ENCODE results near the gene RBM3. TPM values are rescaled to one million over a fixed set of nuclear protein-coding genes. Genes with fewer than 3 reads are reported as not detected.
A peak's percentile ranks its signal among the peaks of the same experiment; 100 is the strongest.

The RBM3 gene
- total and polyA plus RNA-seq, 8 donors, result 82.3 to 454 (median 374) TPM

DNA sequence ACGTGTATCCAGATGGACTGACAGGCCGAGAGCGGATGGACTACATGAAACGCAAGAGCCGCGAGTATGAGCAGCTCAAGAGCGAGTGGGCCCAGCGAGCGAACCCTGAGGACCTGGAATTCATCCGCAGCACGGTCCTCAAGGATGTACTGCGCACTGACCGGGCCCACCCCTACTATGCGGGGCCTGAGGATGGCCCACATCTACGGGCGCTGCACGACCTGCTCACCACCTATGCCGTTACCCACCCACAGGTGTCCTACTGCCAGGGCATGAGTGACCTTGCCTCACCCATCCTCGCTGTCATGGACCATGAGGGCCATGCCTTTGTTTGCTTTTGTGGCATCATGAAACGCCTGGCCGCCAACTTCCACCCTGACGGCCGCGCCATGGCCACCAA, 14.6 kb upstream of the RBM3 start:
- ATAC-seq (no peak), DNase-seq (no peak)
- Histone ChIP-seq H3K27ac (no peak overlapping the region), H3K36me3 (peaks cover 0 to 45% of the 10 kb centered on the region in 2 donors), H3K4me1 (no peaks in the 10 kb centered on the region), H3K4me3 (no peak overlapping the region), H3K9me3 (no peaks in the 10 kb centered on the region), H3K27me3 (no peaks in the 10 kb centered on the region)
- intact Hi-C loops (cut with DNase I), result no loop called here
- TF ChIP-seq, protein P1, sequence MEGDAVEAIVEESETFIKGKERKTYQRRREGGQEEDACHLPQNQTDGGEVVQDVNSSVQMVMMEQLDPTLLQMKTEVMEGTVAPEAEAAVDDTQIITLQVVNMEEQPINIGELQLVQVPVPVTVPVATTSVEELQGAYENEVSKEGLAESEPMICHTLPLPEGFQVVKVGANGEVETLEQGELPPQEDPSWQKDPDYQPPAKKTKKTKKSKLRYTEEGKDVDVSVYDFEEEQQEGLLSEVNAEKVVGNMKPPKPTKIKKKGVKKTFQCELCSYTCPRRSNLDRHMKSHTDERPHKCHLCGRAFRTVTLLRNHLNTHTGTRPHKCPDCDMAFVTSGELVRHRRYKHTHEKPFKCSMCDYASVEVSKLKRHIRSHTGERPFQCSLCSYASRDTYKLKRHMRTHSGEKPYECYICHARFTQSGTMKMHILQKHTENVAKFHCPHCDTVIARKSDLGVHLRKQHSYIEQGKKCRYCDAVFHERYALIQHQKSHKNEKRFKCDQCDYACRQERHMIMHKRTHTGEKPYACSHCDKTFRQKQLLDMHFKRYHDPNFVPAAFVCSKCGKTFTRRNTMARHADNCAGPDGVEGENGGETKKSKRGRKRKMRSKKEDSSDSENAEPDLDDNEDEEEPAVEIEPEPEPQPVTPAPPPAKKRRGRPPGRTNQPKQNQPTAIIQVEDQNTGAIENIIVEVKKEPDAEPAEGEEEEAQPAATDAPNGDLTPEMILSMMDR (IDR thresholded peaks at IDR 0.05), result no peak

DNA sequence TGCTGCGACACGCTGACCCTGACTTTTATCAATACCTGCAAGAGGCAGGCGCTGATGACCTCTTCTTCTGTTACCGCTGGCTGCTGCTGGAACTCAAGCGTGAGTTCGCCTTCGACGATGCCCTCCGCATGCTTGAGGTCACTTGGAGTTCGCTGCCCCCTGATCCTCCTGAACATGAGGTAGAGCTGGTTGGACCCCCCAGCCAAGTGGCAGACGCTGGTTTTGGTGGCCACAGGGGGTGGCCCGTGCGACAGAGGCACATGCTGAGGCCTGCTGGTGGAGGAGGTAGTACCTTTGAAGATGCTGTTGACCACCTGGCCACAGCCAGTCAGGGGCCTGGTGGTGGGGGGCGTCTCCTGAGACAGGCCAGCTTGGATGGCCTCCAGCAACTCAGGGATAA, 14.2 kb upstream of the RBM3 start:
- TF ChIP-seq, protein P1 (IDR thresholded peaks at IDR 0.05), result no peak
- H3K4me1 ChIP-seq, result no peaks in the 10 kb centered on the region
- ATAC-seq (no peak), DNase-seq (no peak)
- intact Hi-C loops (cut with DNase I), result no loop called here
- H3K4me3 ChIP-seq, result no peak overlapping the region
- H3K27ac ChIP-seq, result no peak overlapping the region
- no peaks in the 10 kb centered on the region for H3K9me3 ChIP-seq
- H3K27me3 ChIP-seq, result no peaks in the 10 kb centered on the region
- peaks cover 0 to 45% of the 10 kb centered on the region in 2 donors for H3K36me3 ChIP-seq

DNA sequence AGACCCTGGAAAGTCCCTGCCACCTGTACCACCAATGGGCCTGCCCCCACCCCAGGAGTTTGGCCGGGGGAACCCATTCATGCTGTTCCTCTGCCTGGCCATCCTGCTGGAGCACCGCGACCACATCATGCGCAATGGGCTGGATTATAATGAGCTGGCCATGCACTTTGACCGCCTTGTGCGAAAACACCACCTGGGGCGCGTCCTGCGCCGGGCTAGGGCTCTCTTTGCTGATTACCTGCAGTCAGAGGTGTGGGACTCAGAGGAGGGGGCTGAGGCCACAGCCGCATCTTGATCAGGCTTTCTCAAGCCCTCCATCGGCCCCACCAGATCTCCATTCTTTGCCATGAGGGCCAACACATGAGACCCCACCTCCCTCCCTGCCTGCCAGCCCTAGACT, 13.6 kb upstream of the RBM3 start:
- Histone ChIP-seq H3K4me1 (no peaks in the 10 kb centered on the region), H3K27ac (no peak overlapping the region), H3K9me3 (no peaks in the 10 kb centered on the region), H3K27me3 (no peaks in the 10 kb centered on the region), H3K36me3 (peaks cover 0 to 38% of the 10 kb centered on the region in 2 donors), H3K4me3 (no peak overlapping the region)
- DNase-seq (no peak), ATAC-seq (no peak)
- TF ChIP-seq, protein P1 (IDR thresholded peaks at IDR 0.05), result no peak
- intact Hi-C loops (cut with DNase I), result no loop called here

DNA sequence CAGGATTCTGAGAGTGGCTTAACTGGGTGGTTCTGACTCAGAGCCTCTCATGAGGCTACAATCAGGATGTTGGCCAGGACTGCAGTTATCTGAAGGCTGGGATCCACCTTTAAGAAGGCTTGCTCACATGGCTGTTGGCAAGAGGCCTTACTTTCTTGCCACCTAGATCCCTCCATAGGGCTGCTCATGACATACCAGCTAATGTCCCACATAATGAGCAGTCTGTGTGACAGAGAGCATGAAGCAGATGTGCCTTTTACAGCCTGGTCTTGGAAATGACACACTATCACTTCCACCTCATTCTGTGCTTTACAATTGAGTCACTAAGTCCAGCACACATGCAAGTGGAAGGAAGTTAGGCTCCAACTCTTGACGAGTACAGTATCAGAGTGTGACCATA, 4.3 kb upstream of the RBM3 start:
- Histone ChIP-seq H3K27ac (no peak overlapping the region), H3K4me1 (no peaks in the 10 kb centered on the region), H3K4me3 (no peak overlapping the region), H3K36me3 (no peaks in the 10 kb centered on the region), H3K9me3 (no peaks in the 10 kb centered on the region), H3K27me3 (no peaks in the 10 kb centered on the region)
- DNase-seq (no peak), ATAC-seq (no peak)
- intact Hi-C loops (cut with DNase I), result no loop called here
- TF ChIP-seq, protein P1 (IDR thresholded peaks at IDR 0.05), result no peak

DNA sequence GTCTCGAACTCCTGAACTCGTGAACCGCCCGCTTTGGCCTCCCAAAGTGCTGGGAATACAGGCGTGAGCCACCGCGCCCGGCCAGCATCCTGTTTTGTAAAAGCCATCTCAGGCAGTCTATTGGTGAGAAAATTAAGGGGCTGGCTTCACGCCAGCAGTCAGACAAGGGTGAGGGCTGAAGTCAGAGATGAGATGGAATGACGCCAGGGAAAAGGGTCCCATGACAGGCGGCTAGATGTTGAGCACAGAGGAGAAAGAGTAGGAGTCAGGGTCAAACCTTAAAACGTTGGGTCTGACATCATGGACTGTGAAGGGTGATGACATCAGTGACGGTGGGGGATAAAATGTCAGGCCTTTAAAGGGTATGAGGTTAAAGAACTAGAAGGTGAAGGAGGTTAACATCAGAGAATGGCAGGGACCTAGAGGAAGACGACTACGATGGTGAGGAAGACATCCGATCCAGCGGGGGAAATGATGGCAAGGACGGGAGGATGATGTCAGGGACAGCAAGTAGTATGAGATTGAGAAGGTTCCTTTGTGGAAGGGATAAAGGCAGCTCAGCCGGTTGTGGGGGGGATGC, 504 bp upstream of the RBM3 start:
- ATAC-seq (no peak), DNase-seq (peak in 2 of 4 donors; percentile 36 to 51)
- peak overlapping the region; percentile 98 for H3K27ac ChIP-seq
- TF ChIP-seq, protein P1 (IDR thresholded peaks at IDR 0.05), result no peak
- intact Hi-C loops (cut with DNase I), result no loop called here
- peak overlapping the region; percentile 62 to 64 for H3K4me3 ChIP-seq
- peaks cover 0 to 37% of the 10 kb centered on the region in 2 donors for H3K36me3 ChIP-seq
- no peaks in the 10 kb centered on the region for H3K27me3 ChIP-seq
- no peaks in the 10 kb centered on the region for H3K9me3 ChIP-seq
- H3K4me1 ChIP-seq, result peaks cover 0 to 26% of the 10 kb centered on the region in 2 donors
